Fibroblast of skin of right quadriceps (primary cell): ENCODE measurements around the gene ELP4.

Source experiments
- DNase-seq: peaks from one replicate; pipeline ENCODE4 v3.0.0-alpha.2; 2013

The ELP4 gene

DNA sequence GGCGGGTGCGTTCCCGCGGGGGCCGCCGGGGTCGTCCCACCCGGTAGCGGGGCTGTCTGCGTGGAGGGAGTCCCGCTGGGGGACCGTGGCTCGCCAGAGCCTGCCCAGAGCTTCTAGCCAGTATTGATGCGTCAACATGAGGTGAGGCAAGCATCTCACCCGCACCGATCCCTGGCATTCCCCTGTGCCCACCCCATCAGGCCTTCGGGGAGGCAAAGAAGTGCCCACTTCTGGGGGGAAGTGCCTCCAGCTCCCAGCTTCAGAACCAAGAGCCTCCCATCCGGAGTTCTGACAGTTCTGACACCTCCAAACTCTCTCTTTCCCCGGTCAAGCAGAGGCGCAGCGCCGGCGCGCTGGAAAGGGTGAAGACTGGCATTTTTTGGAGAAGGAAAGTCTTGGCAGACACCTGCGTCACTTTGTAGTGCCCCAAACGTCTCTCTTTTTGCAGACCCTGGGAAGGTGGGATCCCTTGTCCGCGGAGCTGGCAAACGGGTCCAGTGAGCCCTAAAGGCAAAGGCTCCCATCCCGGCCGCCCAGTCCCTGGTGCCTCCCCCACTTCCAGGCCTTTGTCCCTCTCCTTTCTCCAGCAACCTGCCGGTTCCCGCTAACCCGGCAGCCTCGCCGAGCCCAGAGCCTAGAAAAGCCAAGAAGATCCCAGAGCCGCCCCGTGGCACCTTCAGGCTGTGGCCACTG is 304.8 kb downstream of the ELP4 start:
- no peak for DNase-seq

DNA sequence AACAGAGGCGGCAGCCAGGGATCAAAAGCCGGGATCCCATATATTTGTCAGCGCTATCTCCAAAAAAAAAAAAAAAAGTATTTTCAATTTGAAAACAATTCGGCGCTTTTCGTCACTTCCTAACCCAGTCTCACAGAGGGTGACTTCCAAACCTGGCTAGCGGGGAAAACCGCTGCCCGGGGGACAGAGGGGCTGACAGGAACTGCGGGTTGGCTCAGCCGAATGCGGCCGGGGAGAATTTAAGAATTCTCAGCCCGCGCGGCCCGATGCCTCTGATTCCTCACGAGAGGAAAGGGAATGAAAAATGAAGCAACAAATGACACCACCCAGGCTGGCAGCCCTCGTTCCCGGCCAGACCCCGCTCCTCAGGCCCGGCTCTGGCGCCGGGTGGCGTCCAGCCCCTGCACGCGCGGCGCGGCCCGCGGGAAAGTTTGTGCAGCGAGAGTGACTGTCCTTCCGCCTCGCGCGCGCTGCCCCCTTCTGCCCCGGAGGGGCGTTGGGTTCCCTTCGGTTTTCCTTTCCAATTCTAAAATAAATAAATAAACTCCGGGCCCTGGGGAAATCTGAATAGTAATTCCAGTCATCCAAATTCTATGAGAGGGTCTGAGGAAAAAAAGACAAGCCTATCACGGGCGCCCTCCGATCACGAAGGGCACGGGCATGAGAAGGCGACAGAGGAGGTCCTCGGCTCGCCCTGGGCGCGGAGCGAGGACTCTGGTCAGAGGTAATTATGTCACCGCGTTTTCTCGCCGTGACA is 306.3 kb downstream of the ELP4 start:
- no peak for DNase-seq

DNA sequence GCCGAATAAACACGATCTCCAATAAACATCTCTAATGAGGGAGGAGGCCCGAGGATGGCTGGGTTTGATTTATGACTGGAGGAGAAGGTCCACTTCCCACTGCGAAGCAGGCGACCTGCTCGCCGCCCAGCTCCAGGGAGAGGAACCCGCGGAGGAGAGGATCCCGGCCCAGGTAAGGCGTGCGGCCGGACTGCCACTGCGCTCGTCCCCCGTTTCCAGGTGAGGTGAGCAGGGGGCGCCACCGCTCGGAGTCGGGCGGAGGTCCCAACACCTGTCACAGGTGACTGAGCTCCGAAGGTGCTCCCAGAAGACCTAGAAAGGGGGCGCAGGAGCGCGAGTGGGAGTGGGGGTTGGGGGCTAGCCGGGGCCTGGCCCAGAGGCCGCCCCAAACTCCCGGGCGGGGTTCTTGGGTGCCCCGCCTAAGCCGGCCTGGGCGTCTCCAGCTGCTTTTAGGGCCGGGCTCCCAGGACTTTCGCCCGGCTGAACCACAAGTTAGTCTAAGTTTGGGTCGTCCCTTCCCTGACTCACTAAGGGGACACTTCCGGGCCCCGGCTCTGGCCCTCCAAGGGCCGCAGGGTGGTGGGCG is 307.0 kb downstream of the ELP4 start:
- no peak for DNase-seq

DNA sequence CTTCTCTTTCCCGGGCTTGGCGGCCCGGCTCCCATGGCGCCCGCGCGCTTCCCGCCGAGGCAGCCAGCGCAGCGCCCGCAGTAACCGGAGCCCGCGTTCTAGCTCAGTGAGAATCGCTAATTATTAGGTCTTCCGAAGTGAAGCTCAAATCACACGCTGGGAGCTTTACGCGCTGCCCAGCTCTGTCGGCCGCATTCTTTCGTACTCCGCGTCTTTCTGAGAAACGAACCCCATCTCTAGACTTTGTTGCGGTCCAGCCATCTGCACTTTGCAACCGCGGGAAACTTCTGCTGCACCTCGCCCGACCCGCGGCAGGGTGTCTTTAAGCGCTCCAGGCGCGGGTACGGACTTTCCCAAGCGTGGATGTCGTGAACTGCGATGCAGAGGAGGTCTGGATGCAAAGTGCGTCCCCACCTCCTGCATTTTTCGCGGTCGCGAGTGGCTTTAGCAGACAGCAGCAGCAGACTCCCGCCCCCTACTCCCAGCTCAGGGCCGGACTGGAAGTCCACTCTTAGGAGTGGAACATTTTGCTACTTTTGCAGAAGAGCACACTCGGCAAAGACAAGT is 307.6 kb downstream of the ELP4 start:
- no peak for DNase-seq

DNA sequence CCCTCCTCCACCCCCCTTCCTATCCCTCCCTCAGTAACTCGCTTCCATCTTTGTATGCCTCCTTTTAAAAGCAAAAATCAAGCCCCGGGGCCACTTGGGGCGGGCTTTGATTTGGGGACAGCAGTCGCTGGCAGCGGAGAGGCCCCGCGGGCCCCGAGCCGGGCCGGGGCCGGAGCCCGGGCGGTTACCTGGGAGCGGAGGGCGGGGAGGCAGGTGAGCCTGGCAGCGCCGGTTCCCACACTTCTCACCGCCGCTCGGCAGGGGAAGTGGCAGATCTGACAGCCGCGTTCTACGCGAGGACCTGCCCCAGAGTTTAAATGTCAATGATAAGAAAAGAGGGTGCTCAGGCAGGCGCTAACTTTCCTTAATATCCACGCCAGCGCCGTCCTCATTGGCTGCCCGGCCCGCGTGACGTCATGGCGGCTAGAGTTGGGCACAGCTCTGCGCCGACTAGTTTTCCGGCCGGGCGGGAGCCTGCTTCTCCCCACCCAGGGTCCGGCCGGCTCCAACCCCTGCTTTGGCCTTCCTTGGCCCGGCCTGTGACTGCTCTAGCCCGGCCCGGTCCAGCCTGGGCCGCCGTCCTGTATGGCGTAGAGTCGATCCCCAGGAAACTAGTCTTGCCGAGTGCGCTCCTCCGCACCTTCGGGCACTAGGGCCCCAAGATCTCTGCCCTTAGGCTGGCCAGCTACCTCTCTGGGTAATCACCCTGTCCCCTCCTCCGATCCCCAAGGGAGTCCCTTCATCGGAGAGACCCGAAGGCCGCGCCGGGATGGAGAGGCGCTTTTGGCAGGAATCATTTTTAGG is 308.3 kb downstream of the ELP4 start:
- DNase-seq: no peak

DNA sequence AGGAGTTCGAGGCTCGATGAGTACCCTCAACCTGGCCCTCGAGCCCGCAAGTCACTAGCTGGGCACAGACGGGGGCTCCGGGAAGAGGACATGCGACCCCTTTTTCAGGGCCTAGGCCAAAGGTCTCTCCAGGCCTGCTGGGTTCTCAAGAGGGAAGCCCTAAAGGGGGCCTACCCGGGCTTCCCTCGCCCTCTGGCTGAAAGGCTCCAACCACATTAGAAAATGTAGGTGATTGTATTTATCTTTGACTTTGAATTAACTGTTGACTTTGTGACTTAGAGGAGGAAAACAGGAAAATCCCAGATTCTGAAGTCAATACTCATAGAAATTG is 308.8 kb downstream of the ELP4 start:
- DNase-seq: no peak

DNA sequence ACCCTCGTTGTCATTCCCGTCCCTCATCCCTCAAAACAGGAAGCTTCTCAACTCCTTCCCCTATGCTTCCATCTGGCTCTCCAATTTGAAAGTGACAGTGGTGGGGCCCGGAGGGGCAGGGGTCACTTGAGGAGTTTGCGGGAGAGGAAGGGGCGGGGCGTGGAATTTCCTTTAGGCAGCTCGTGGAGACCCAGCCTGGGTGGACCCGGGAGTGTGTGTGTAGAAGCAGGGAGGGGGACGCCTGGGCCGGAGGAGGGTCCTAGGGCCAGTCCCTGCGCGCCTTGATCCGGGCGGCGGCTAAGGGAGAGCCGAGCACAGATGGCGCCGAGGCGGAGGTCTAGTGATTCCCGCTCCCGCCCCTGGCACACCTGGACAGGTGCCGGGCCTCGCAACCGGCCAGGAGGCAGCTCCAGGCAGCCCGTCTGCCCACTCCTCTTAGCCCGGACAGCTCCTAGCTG is 309.3 kb downstream of the ELP4 start:
- no peak for DNase-seq

GRCh38 chr11:31819621-31820437 is 310.3 kb downstream of the ELP4 start:
- DNase-seq: no peak

- DNase-seq: no peak
Measured at GRCh38 chr11:31820438-31820818, 310.9 kb downstream of the ELP4 start.

- DNase-seq: no peak
Measured at GRCh38 chr11:31821235-31821764, 311.7 kb downstream of the ELP4 start.

DNA sequence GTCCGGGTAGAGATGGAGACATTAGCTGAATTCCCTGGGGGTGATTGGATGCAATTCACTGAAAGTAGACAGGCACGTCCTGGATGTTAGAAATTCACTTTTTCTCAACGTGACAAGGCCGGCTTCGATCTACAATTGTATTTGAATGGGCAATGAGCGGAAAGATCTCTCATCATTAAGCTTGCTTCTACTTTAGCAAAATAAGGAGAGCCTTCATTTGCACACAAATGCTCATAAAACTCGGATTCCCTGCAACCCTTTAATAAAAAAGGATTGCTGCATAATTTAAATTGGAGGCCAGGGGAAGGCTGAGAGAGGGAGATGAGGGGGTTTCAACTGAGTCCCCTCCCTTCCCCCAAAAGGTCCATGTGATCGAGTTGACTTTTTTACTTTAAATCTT is 312.2 kb downstream of the ELP4 start:
- no peak for DNase-seq

- no peak for DNase-seq
Measured at GRCh38 chr11:31822175-31822926, 312.8 kb downstream of the ELP4 start.

- DNase-seq: no peak
Measured at GRCh38 chr11:31822927-31823643, 313.5 kb downstream of the ELP4 start.

- DNase-seq: no peak
Measured at GRCh38 chr11:31823644-31824331, 314.2 kb downstream of the ELP4 start.

- no peak for DNase-seq
Measured at GRCh38 chr11:31824332-31824878, 314.8 kb downstream of the ELP4 start.

GRCh38 chr11:31824879-31825837 is 315.6 kb downstream of the ELP4 start:
- DNase-seq: no peak

DNA sequence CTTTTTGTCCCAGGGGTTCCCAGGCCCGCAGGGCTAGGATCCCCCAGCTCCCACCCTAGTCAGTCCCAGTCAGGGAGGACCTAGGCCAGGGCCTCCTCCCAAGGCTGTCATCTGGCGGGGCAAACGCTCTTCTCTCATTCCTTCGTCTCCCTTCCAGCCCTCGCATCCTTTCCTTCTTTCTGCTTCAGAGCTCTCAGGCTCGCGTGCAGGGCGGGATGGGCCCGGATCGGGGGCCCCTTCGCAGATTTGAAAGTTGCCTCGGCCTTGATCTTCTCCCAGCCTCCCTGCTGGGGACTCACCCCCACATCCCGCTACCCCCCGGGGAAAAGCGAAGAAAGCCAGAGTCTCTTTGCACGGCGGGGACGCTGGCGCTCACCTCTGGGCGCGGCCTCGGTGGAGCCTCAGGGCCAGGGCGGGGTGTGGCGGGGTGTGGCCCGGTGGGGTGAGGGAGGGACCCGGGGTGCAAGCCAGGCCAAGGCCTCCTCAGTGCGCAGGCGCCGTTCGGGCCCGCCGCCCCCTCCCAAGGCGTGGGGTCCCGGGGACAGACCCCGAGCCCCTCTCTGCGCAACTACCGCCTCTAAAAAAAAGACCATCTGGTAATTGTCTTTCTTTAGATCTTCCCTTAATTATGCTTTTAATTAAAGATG is 316.4 kb downstream of the ELP4 start:
- no peak for DNase-seq
